Retina (tissue), 1 donor: ENCODE measurements around the gene RNF220.
A peak's percentile ranks its signal among the peaks of the same experiment; 100 is the strongest.

Experiments
- DNase-seq: peaks from one replicate; pipeline ENCODE4 v3.0.0-alpha.2; 2016

Gene RNF220

GRCh38 chr1:44407430-44408211 lies 2.6 kb downstream of the RNF220 start:
- DNase-seq = peak; percentile 74

GRCh38 chr1:44408212-44408582 lies 3.1 kb downstream of the RNF220 start:
- DNase-seq = peak; percentile 75

- peak; percentile 88 for DNase-seq
These were observed 3.9 kb downstream of the RNF220 start for GRCh38 chr1:44408632-44409602.

GRCh38 chr1:44409757-44410156 lies 4.7 kb downstream of the RNF220 start:
- peak; percentile 11 for DNase-seq

- DNase-seq = no peak
These were observed 6.8 kb downstream of the RNF220 start for GRCh38 chr1:44411861-44412260.

GRCh38 chr1:44412601-44413000 lies 7.5 kb downstream of the RNF220 start:
- peak; percentile 8 for DNase-seq

GRCh38 chr1:44413740-44414139 lies 8.7 kb downstream of the RNF220 start:
- DNase-seq = peak; percentile 59

- no peak for DNase-seq
These were observed 10.0 kb downstream of the RNF220 start for GRCh38 chr1:44415013-44415412.

GRCh38 chr1:44416408-44416807 lies 11.4 kb downstream of the RNF220 start:
- DNase-seq = no peak

- peak; percentile 90 for DNase-seq
These were observed 12.4 kb downstream of the RNF220 start for GRCh38 chr1:44417351-44418021.

GRCh38 chr1:44418022-44418673 lies 13.1 kb downstream of the RNF220 start:
- DNase-seq = peak; percentile 72

- no peak for DNase-seq
These were observed 14.8 kb downstream of the RNF220 start for GRCh38 chr1:44419901-44420300.

- DNase-seq = no peak
These were observed 15.5 kb downstream of the RNF220 start for GRCh38 chr1:44420535-44420934.

GRCh38 chr1:44421446-44421884 lies 16.4 kb downstream of the RNF220 start:
- DNase-seq = peak; percentile 25

GRCh38 chr1:44422161-44422560 lies 17.1 kb downstream of the RNF220 start:
- DNase-seq = peak; percentile 11

- DNase-seq = no peak
These were observed 18.8 kb downstream of the RNF220 start for GRCh38 chr1:44423591-44424537.

GRCh38 chr1:44424747-44425146 lies 19.7 kb downstream of the RNF220 start:
- DNase-seq = no peak

GRCh38 chr1:44425341-44426082 lies 20.5 kb downstream of the RNF220 start:
- DNase-seq = no peak

GRCh38 chr1:44431861-44432260 lies 26.8 kb downstream of the RNF220 start:
- no peak for DNase-seq

GRCh38 chr1:44433209-44433608 lies 28.2 kb downstream of the RNF220 start:
- no peak for DNase-seq
